HG03060 (cell line): Measurements from ENCODE around the gene CCDC142.

Experiments
- ATAC-seq: cut with Tn5 transposase; IDR thresholded peaks from one replicate; pipeline ENCODE4 v1.9.1; 2021; ENCODE audit warnings: low read depth, moderate number of reproducible peaks; ENCODE audit not compliant: unreplicated experiment

Gene CCDC142, protein sequence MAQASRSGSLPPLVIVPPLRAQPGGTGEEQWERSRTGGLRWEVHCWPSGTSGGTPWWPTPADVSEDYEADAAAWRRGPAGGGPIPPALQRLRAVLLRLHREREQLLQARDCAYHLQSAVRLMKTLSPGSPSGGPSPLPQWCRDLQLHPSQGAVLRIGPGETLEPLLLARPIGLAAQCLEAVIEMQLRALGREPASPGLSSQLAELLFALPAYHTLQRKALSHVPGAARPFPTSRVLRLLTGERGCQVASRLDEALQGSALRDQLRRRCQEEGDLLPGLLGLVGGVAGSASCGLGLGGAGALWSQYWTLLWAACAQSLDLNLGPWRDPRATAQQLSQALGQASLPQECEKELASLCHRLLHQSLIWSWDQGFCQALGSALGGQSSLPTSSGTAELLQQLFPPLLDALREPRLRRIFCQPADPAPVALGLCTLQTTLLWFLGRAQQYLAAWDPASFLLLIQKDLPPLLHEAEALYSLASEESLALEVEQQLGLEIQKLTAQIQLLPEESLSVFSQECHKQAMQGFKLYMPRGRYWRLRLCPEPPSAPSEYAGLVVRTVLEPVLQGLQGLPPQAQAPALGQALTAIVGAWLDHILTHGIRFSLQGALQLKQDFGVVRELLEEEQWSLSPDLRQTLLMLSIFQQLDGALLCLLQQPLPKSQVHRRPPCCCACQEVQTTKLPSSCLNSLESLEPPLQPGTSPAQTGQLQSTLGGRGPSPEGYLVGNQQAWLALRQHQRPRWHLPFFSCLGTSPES

DNA sequence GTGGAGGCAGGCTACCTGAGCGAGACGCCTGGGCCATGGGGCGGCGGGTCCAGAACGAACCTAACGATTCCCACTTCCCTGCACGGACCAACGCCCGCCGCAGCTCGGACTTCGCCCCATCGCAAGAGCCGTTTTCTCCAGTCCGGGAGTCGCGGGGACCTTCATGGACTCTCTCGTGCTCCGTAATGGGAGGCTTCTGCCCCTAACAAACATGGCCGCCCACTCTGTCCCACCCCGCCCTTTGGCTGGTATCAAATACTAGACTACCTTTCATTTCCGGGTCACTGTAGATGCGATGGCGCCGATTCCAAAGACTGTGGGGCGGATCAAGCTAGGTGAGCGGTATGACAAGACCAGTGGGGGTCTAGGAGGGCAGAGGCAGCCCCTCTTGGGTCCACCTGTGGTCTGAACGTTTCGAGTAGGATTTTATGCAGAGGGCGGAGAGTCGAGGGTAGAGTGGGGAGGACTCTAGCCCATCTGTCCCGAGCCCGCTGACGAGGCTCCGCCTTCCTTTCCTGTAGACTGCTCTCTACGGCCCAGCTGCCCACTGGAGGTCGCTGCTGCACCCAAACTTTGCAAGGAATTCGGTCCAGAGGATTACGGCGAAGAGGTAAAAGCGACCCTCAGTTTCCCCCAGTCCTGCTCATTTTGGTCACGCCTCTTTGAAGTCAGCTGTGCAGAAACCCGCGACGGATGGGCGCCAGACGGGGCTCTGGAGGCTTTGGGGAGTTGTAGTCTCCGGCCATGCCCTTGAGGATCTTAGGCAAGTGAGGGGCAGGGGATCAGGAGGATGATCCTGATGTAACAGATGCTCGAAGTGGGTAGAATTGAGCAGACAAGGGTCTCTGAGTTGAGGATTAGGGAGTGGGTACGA is at the start of gene CCDC142, which contains the start of gene TTC31:
CCDC142 (minus strand) TSS at position 198 of the 874 bp plus-strand sequence; CDS start at position 37, 161 bp downstream.
TTC31 (plus strand) TSS at position 281 of the 874 bp plus-strand sequence; CDS start at position 296, 15 bp downstream.
- ATAC-seq = peak; percentile 72

DNA sequence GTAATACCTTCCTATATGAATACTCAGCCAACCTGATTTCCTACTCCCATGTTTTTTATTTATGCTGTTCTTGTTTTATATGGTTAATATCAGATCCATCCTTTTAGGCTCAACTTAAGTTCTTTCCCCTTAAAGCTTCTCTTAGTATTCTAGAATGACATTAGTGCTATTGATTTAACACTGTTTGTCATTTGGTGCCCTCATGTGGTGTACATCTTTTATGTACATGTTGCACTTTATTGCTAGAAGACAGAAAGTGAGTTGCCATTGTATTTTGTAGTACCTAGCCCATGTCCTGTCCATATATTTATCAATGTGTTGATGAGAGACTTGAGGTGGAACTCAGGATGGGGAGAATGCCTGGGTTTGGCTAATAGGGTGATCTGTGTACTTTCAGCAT is 49.4 kb upstream of the CCDC142 start:
- ATAC-seq = no peak

DNA sequence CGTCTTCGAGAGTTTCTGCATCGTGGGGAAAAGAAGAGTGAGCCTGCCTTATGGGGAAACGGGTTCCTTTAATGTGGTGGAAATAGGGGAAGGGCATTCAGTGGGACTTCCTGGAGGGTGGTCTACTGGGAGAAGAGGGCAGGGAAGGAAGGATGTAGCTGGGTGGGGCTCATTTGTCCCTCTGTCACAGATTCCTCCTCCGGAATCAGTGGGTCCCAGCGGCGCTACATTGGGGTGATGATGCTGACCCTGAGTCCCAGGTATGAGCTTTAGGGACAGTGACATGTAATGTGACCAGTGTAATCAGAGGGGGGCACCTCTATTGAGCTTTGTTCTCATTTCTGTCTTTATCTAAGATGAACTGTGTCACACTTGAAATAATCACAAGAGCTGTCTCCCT is 48.9 kb upstream of the CCDC142 start:
- ATAC-seq = no peak

DNA sequence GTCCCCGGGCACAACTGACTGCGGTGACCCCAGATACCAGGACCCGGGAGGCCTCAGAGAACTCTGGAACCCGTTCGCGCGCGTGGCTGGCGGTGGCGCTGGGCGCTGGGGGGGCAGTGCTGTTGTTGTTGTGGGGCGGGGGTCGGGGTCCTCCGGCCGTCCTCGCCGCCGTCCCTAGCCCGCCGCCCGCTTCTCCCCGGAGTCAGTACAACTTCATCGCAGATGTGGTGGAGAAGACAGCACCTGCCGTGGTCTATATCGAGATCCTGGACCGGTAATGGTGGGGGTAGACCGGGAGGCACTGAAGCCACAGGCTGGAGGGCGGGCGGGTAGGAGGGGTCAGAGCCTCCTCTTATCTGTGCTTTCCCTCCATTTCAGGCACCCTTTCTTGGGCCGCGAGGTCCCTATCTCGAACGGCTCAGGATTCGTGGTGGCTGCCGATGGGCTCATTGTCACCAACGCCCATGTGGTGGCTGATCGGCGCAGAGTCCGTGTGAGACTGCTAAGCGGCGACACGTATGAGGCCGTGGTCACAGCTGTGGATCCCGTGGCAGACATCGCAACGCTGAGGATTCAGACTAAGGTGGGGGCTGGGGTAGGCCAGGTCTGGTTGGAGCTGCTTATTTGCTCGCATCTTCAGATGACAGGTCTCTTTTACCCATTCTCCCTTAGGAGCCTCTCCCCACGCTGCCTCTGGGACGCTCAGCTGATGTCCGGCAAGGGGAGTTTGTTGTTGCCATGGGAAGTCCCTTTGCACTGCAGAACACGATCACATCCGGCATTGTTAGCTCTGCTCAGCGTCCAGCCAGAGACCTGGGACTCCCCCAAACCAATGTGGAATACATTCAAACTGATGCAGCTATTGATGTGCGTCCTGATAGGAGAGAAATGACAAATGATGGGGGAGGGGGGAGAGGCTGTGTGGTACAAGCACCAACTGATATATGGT is 47.7 kb upstream of the CCDC142 start:
- ATAC-seq = no peak

DNA sequence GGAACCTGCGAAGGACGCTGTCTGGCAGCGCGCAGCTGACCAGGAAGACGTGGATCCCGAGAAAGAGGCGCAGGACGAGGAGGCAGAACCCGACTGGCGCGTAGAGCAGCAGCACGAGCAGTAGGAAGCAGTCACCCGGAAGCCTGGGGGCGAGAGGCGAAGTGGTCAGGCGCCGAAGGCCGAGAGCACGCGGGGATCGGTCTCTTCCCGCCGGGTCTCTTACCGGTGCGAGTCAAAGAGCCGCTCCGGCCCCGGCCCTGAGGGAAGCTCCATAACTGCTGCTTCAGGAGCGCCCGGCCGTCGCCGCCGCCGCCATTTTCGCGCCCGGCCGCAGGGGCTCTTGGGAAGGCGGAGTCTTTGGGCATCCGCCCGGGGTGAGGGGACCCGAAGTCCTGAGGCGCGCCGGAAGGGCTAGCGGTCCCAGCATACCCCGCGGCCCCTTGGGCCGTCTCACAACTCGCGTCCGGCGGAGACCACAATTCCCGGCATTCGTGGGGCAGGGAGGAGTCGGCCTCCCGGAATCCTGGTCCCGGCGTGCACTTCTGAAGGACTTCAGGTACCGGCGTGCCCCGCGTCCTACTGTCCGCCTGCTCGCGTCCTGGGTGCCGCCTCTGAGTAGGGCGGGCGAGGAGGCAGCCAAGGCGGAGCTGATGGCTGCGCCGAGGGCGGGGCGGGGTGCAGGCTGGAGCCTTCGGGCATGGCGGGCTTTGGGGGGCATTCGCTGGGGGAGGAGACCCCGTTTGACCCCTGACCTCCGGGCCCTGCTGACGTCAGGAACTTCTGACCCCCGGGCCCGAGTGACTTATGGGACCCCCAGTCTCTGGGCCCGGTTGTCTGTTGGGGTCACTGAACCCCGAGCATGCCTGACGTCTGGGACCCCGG is 46.8 kb upstream of the CCDC142 start, which contains the start of the genes AUP1 and HTRA2:
AUP1 (minus strand) TSS at position 350 of the 882 bp plus-strand sequence; CDS start at position 273, 77 bp downstream.
HTRA2 (plus strand) TSS at position 577 of the 882 bp plus-strand sequence; CDS start at position 651, 74 bp downstream.
- peak; percentile 68 for ATAC-seq

DNA sequence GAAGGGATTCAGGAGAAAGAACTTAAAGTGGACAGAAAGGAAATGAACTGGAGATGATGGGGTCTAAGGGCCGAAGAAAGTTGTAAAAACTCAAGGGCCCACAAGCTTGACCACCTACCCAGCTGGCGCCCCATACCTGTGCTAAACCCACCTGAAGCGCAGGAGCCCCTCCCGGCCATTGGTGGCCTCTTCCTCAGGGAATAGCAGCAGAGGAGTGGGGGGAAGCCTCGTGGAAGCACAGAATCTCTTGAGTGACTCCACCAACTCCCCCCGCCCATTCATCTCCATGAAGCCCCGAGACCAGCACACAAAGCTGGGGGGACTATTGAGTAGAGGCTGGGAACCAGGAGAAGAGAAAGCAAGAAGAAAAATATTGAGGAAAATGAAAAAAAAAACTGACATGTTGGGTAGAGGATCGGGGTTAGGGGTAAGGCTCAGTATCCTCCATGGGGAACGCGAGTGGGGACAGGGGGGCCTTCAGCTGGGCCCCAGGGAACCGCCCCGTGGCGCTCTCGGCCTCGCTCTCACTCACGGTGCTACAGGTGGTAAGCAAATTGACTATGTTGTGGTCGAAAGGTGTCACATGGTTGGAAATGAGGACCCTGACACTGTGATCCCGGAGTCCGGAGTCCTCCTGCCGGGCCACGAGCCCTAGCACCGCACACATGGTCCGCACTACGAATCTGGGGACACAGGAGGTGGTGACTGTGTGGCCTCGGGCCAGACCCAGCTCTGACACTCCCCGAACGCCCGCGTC is 46.0 kb upstream of the CCDC142 start:
- ATAC-seq = peak; percentile 6

DNA sequence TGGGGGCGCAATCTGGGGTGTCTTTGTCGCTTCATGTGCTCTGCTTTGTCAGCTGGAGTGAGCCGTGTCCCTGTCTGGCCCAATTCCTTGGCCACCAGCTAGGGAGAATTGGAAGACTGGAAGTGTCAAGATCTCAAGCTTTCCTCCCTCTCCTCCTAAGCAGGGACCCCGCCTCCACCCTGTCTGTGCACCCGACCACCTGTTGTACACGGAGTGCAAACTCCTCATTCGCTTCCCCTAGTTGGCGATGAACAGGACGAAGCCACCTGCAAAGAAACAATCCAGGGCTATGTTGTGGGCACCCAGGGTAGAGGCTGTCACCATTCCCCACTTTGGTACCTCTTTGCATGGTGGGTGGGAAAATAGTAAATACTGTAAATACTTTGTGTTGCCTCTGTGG is 44.9 kb upstream of the CCDC142 start:
- no peak for ATAC-seq

DNA sequence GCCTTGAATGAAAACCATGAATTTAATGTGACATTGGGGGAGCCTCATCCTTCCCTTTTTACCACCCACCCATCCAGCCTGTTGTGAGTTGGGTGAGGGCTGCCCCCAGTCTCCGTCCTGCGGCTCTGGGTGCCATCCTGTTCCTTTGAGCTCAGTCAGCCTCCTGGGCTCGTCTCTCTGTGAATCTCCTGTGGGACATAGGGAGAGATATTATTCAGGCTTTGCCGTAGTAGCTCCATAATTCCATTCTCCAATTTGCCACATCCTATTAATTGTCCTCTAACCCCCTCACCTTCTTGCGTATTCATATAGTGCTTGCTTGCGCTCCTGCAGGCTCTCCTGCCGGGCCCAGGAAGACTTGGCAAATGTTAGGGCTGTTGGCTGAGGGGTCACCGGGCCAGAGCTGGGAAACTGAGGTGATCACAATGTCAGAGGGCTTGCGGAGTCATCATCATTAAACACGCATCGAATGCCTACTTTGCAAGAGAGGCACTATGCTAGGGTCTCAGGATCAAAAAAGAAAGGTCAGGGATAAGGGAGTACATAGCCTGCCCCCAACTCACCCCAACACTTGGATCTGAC is 43.9 kb upstream of the CCDC142 start:
- ATAC-seq = no peak

DNA sequence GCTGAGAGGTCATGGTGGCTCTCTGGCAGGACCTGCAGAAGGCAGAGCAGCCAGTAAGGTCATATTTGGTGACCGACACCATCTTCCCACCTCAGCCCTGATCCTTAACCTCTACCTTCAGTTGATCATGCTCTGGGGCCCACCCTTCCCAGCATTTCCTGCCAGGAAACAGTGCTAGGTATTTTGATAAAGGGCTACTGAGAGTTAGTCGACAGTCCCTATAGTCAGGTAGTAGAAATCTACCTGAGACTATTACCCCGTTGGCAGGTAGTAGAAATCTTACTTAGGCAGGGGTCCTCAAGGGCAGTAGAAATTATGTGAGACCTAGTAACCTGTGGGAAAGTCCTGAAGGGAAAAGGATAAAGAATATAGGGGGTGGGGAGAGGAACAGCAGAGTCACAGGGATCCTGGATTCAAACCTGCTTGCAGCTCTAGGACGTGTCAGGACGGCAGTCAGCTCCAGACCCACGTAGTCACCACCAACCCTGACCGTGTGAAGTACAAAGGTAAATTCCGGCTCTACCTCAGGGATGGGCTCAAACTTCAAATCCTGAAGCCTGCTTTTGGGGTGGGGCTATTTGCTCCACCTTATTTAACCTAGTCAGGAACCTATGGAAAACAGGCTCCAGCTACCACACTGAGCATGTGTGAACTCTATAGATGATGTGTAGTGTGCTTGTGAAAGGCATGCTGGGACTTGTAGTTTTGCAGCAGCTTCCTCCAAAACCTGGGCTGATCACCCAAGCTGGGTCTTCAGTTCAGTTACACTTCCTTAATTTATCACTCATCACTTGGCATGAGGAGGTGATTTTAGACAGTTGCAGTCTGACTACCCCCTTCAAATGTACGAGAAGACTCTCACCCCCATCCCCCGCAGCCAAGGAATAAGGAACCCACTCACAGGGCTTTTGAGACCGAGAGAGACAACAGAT is 43.2 kb upstream of the CCDC142 start, which contains the start of gene DQX1:
DQX1 (minus strand) TSS at position 515 of the 932 bp plus-strand sequence; CDS start at position 13, 502 bp downstream.
- no peak for ATAC-seq

DNA sequence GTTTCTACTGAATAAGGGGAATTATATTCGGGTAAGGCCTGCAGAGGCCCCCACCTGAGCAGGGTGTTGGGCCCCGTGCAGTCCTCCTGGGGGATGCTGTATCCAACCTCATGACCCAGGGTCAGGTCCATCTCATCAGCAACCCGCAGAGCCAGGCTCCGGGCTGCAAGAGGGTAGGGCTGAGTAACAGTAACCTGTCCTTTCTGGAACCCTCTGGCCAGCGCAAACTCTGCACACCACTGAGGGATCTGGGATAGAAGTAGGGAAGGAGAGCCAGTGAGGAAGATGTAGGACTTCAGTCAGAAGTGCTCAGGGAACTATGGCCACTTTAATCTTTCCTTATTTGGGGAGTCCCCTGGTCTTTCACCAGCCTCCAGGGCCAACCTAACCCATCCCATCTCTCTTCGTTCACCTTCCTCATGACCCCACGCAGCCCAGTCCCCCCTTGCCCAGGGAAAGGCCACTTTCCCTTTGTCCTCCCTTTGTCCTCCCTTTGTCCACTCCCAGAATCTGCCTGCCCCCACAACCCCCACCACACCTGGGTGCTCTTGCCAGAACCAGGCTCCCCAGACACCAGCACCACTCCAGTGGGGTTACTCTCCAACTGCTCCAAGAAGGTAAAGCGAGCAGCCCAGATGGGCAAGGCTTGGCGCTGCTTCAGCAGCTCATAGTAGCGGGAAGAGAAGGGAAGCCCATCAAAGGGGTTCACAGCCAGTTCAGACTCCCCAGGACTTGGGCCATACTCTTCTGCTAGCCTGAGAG is 42.3 kb upstream of the CCDC142 start:
- no peak for ATAC-seq

DNA sequence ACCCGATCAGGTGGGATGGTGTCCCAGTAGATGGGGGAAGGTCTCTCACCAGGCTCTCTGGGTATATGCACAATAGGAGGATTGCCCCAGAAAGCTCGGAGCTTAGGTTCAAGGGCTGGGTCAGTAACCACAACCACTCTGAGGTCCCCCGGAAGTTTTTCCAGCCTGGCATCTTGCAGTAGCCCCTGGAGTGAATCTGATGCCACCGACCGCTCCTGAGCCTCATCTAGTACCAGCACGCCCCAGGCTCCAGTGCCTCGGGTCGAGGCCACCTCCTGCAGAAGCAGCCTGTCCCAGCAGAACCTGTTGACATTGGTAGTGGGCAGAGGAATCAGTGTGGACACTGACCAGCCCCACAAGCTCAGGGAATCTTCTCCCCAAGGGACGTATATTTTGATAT is 41.2 kb upstream of the CCDC142 start:
- ATAC-seq = no peak

DNA sequence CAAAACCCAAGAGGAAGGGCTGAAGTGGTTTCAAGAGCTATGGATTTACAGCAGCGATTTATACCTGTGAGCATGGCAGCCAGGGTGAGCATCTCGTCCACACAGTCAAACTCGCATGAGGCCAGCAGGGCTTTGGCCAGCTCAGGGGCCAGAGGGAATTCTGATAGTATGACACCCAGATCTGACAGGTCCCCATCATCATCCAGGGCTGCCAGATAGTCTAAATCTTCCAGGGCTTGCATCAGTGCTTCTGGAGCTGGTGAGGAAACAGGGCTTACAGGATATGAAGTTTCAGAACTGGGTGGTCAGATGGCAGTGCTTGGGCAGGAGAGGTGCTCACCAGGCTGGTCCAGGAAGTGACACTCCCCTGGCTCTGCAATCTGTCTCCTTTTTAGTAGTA is 39.7 kb upstream of the CCDC142 start:
- ATAC-seq = no peak

DNA sequence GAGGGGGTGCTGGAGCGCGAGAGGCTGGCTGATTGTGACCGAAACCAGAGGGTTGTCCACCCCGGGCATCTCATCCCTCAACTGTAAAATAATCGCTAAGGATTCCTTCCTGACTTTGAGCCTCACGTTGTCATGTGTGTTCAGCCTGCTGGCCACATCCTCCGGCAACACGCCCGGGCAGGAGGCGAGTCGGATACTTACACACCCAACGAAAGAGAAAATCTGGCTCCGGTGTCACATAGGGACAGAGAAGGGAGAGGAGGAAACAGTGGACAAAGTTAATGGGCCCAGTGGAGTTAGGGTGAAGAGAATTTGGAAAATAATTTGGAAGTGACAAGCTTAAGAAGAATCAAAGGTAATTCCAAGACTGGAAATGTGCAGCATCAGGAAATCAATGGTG is 33.9 kb upstream of the CCDC142 start:
- no peak for ATAC-seq

DNA sequence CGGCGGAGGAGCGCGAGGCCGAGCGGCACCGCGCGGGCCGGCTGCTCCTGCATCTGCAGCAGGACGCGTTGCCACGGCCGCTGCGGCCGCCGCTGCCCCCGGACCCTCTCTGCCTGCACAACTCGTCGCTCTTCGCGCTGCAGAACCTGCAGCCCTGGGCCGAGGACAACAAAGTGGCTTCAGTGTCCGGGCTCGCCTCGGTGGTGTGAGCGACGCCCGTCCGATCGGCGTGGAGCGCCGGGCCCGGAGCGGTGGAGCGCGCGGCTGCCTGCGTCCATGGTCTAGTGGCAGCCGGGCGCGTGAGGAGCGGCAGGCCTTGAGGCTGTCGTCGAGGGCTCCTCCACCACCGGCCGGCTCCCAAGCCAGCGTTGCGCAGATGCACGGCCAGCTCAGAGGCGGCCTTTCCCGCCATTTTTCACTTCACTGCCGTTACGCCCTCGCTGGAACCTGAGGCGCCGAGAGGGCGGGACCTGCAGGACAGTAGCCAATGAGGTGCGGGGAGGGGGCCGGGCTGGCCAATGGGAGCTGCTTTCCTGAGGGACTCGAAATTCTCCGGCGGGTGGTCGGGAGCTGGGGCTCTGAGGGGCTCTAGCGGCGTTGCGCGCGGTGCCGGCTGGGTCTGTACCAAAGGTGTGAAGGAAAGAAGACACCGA is 33.3 kb upstream of the CCDC142 start:
- ATAC-seq = no peak
